ENCODE data around the gene SLC26A8.

DNA sequence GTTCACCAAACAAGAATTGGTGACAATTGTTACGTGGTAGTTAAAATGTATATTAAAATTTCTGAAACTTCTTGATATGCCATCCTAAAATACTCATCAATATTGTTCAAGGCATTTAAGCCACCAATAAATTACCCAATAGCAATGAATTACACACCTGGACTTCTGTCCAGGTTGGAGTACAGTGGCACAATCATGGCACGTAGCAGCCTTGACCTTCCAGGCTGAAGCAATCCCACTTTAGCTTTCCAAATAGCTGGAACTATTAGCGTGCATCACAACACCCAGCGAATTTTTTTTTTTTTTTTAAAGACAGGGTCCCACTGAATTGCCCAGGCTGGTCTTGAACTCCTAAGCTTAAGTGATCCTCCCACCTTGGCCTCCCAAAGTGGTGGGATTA lies 120.8 kb downstream of the SLC26A8 start:
- TF ChIP-seq POLR2AphosphoS5 (IDR thresholded peaks at IDR 0.05) (no peak), CTCF (IDR thresholded peaks at IDR 0.05; ENCODE audit: poor library complexity, severe bottlenecking) (no peak)
